K562 (cell line): ENCODE measurements around the gene PCSK2. TPM values are rescaled to one million over a fixed set of nuclear protein-coding genes. Genes with fewer than 3 reads are reported as not detected.

Experiments
- ATAC-seq: fragments of 200-7000 bp; cut with Tn5 transposase; 3 replicates; pipeline ENCODE4 v1.9.1; 2020; ENCODE audit warnings: moderate library complexity
- BruUV-seq: library from RNA; stranded (reverse); fragments of 400-500 nt; replicated peaks from 2 replicates; lab custom pipeline; 2021; lab: Mats Ljungman, UMichigan
- CTCF ChIA-PET: fragments of 300-600 bp; formaldehyde crosslinking; extraction: SDS; loops from one replicate; lab custom pipeline; 2021; ENCODE audit warnings: low intra/inter-chr PET ratio; lab: Yijun Ruan, JAX
- POLR2A ChIA-PET: fragments of 300-600, 350-650 bp; sonication (Branson Sonifier 250); formaldehyde crosslinking; extraction: SDS; loops from one replicate; lab custom pipeline; 2021; ENCODE audit warnings: antibody characterized with exemption, inconsistent platforms; lab: Yijun Ruan, JAX
- DNase-seq, 4 experiments: peaks; one replicate each; pipeline versions ENCODE4 v3.0.0 to v3.0.0-alpha.2; 2011 to 2018; ENCODE audit warnings: low spot score in 3 of 4, mixed read lengths in 3 of 4; ENCODE audit errors: extremely low read depth in 1 of 4
- FAIRE-seq: peaks from 2 replicates; lab custom pipeline; 2011; peaks lifted over from hg19 to GRCh38; lab: Jason Lieb, UNC
- H2AFZ ChIP-seq: 2 replicates; pipeline ENCODE4 v1.6.0; 2011; ENCODE audit warnings: low read depth, low read length, control low read depth, inconsistent platforms
- H3K27ac ChIP-seq: fragments of 200-600 bp; 3 replicates; pipeline ENCODE4 v1.8.0; 2011; ENCODE audit warnings: low read depth, mild to moderate bottlenecking, control low read depth, inconsistent platforms, low read length, moderate library complexity, mixed read lengths; ENCODE audit errors: extremely low read depth
- H3K27me3 ChIP-seq, 2 experiments: fragments of 300-600 bp in 1 of 2; 2 replicates in 1 of 2; 3 replicates in 1 of 2; pipeline versions ENCODE4 v1.6.0 to v1.8.0; 2011; ENCODE audit warnings: inconsistent platforms in 2 of 2, low read length in 2 of 2, mild to moderate bottlenecking in 1 of 2, mixed read lengths in 1 of 2, moderate library complexity in 1 of 2; ENCODE audit not compliant: control insufficient read depth in 2 of 2, insufficient read depth in 2 of 2
- H3K36me3 ChIP-seq: fragments of 300-600 bp; 3 replicates; pipeline ENCODE4 v1.8.0; 2011; ENCODE audit warnings: mild to moderate bottlenecking, low read length, inconsistent platforms; ENCODE audit not compliant: control insufficient read depth, insufficient read depth
- H3K4me1 ChIP-seq, 2 experiments: fragments of 200-600 bp in 1 of 2; replicated peaks in 1 of 2; 2 replicates in 1 of 2; 3 replicates in 1 of 2; pipeline versions ENCODE4 v1.5.1 to v1.8.0; 2011; ENCODE audit warnings: inconsistent platforms in 2 of 2, low read length in 2 of 2, mild to moderate bottlenecking in 1 of 2, mixed read lengths in 1 of 2, moderate library complexity in 1 of 2; ENCODE audit not compliant: control insufficient read depth in 2 of 2, insufficient read depth in 2 of 2
- H3K4me2 ChIP-seq: 2 replicates; pipeline ENCODE4 v1.6.1; 2011; ENCODE audit warnings: low read length, control low read depth, inconsistent platforms, mixed read lengths; ENCODE audit not compliant: insufficient read depth
- H3K4me3 ChIP-seq: fragments of 200-600 bp; sonication (generic), shearing (Covaris generic); 2 replicates; pipeline ENCODE4 v1.5.1; 2016; ENCODE audit warnings: control low read depth, inconsistent platforms
- H3K79me2 ChIP-seq: fragments of 200-600 bp; 3 replicates; pipeline ENCODE4 v1.8.0; 2011; ENCODE audit warnings: low read length, inconsistent platforms; ENCODE audit not compliant: control insufficient read depth, insufficient read depth
- H3K9ac ChIP-seq, 2 experiments: 2 replicates each; pipeline versions ENCODE4 v1.6.0 to v1.6.1; 2011; ENCODE audit warnings: low read depth in 2 of 2, low read length in 2 of 2, control low read depth in 1 of 2, inconsistent platforms in 1 of 2, mild to moderate bottlenecking in 1 of 2, mixed read lengths in 1 of 2; ENCODE audit not compliant: insufficient read depth in 1 of 2
- H3K9me1 ChIP-seq: one replicate; pipeline ENCODE4 v1.6.0; 2011; ENCODE audit warnings: inconsistent platforms, mild to moderate bottlenecking, low read length, moderate library complexity; ENCODE audit not compliant: control insufficient read depth, insufficient read depth
- H3K9me3 ChIP-seq: replicated peaks from 2 replicates; pipeline ENCODE4 v1.5.1; 2011; ENCODE audit warnings: low read depth, low read length, inconsistent platforms; ENCODE audit not compliant: control insufficient read depth, insufficient read depth
- H4K20me1 ChIP-seq: replicated peaks from 2 replicates; pipeline ENCODE4 v1.6.1; 2011; ENCODE audit warnings: low read length, inconsistent platforms, mixed read lengths; ENCODE audit not compliant: control insufficient read depth, insufficient read depth
- CCAR2 ChIP-seq: fragments of 200-400 bp; formaldehyde crosslinking; IDR thresholded peaks from 2 replicates; pipeline ENCODE4 v1.6.1; 2017; ENCODE audit warnings: mild to moderate bottlenecking, low read depth, low read length
- FOS ChIP-seq: IDR thresholded peaks from 3 replicates; pipeline ENCODE4 v1.6.1; 2011; ENCODE audit not compliant: insufficient read length; ENCODE audit errors: extremely low read depth
- GABPB2 ChIP-seq: fragments of 250-450 bp; sonication (Bioruptor Pico); conservative IDR thresholded peaks from 2 replicates; pipeline ENCODE4 v1.5.1; 2021; ENCODE audit warnings: mild to moderate bottlenecking
- HCFC1 ChIP-seq: IDR thresholded peaks from 2 replicates; pipeline ENCODE4 v1.6.1; 2012; ENCODE audit warnings: low read depth, low read length, improper control_type of control experiment
- HDAC8 ChIP-seq: fragments of 450-650 bp; IDR thresholded peaks from 2 replicates; pipeline ENCODE4 v1.6.1; 2016; ENCODE audit warnings: mild to moderate bottlenecking, missing genetic modification characterization, moderate library complexity, missing compliant biosample characterization
- MCM5 ChIP-seq: fragments of 450-650 bp; IDR thresholded peaks from 2 replicates; pipeline ENCODE4 v1.6.1; 2016; ENCODE audit warnings: low read depth
- NFIC ChIP-seq: fragments of 450-650 bp; IDR thresholded peaks from 2 replicates; pipeline ENCODE4 v1.6.1; 2017; ENCODE audit warnings: mild to moderate bottlenecking, inconsistent platforms
- NR3C1 ChIP-seq: sonication (generic); formaldehyde crosslinking; IDR thresholded peaks from 2 replicates; pipeline ENCODE4 v1.8.1; 2022; ENCODE audit warnings: missing genetic modification reagents
- POLR2A ChIP-seq: fragments of 450-650 bp; conservative IDR thresholded peaks from 2 replicates; pipeline ENCODE4 v1.6.1; 2016
- TAF1 ChIP-seq: IDR thresholded peaks from 2 replicates; pipeline ENCODE4 v1.6.1; 2011; ENCODE audit warnings: mild to moderate bottlenecking, low read length, moderate library complexity; ENCODE audit not compliant: insufficient read depth, control insufficient read depth, severe bottlenecking; ENCODE audit errors: extremely low read depth
- ZNF134 ChIP-seq: fragments of 250-450 bp; sonication (Bioruptor Pico); conservative IDR thresholded peaks from 2 replicates; pipeline ENCODE4 v1.4.0; 2020
- ZNF146 ChIP-seq: IDR thresholded peaks from one replicate; pipeline ENCODE4 v1.6.1; 2018; ENCODE audit warnings: missing compliant biosample characterization; ENCODE audit not compliant: unreplicated experiment
- ZNF316 ChIP-seq: fragments of 450-650 bp; IDR thresholded peaks from 2 replicates; pipeline ENCODE4 v1.6.1; 2016
- ZNF445 ChIP-seq: fragments of 250-450 bp; sonication (Bioruptor Pico); IDR thresholded peaks from 2 replicates; pipeline ENCODE4 v1.4.0; 2020; ENCODE audit warnings: low read depth, mild to moderate bottlenecking, moderate library complexity
- ZNF76 ChIP-seq: fragments of 250-450 bp; sonication (Bioruptor Pico); IDR thresholded peaks from 2 replicates; pipeline ENCODE4 v1.4.0; 2020; ENCODE audit warnings: mild to moderate bottlenecking, moderate library complexity, borderline replicate concordance
- WGBS: fragments of 100-300 bp; shearing (Covaris generic); methylation state at CpG from one replicate; pipeline ENCODE4 v1.1.6; 2016; ENCODE audit warnings: low coverage, mixed read lengths; ENCODE audit not compliant: insufficient coverage; ENCODE audit errors: missing lambda C conversion rate; 5-methylcytosine and 5-hydroxymethylcytosine counted together
- in situ Hi-C: fragments of 300-500 bp; cut with MboI; formaldehyde crosslinking; loops from 4 replicates; pipeline ENCODE4 v1.15.0; 2018; ENCODE audit warnings: inconsistent platforms, mixed read lengths
- intact Hi-C: fragments of 100-400 bp; cut with micrococcal nuclease; formaldehyde crosslinking; loops from 2 replicates; pipeline ENCODE4 v1.14.2; 2022
- polyA plus RNA-seq, 8 experiments: library from polyadenylated mRNA; depleted of rRNA in 4 of 8; stranded (reverse) in 5 of 8; unstranded in 3 of 8; fragments of >200 nt; fragmentation: Nextera tagmentation in 2 of 8; fragmentation: Illumina TruSeq in 1 of 8; extraction: Ambion mirVana in 2 of 8; extraction: Trizol in 1 of 8; gene quantifications; 2 replicates each; pipeline versions ENCODE4 v1.2.1 to v1.2.3, GENCODE V29; 2011 to 2014; ENCODE audit warnings: inconsistent platforms in 1 of 8, missing spikeins in 1 of 8
- total RNA-seq, 7 experiments: library from RNA; depleted of rRNA in 6 of 7; stranded (reverse); fragments of >200 nt in 6 of 7; fragmentation: Illumina TruSeq in 2 of 7; extraction: Trizol in 2 of 7; gene quantifications; 2 replicates each; pipeline versions ENCODE4 v1.2.1 to v1.2.3, GENCODE V29; 2011 to 2021; ENCODE audit warnings: low replicate concordance in 1 of 7
- TF ChIP-seq, protein P1 (sequence below): fragments of 250-450 bp; sonication (Bioruptor Pico); IDR thresholded peaks from 2 replicates; pipeline ENCODE4 v1.8.0; 2021; ENCODE audit warnings: borderline replicate concordance, mild to moderate bottlenecking, moderate library complexity; ENCODE audit not compliant: poor library complexity, severe bottlenecking
- TF ChIP-seq, protein P2 (sequence below): fragments of 250-450 bp; sonication (Bioruptor Pico); IDR thresholded peaks from 2 replicates; pipeline ENCODE4 v1.5.0; 2021; ENCODE audit warnings: mild to moderate bottlenecking, borderline replicate concordance
- TF ChIP-seq, protein P3 (sequence below): sonication (generic); formaldehyde crosslinking; IDR thresholded peaks from 2 replicates; pipeline ENCODE4 v1.8.1; 2023; ENCODE audit warnings: mild to moderate bottlenecking, missing genetic modification reagents

The PCSK2 gene
- total and polyA plus RNA-seq, 9 of the 15 experiments (the other 6 are each of a cell fraction or from before 2014, with no cell fraction given) = 0.04 to 0.07 (median 0.05) TPM; not detected in 6

DNA sequence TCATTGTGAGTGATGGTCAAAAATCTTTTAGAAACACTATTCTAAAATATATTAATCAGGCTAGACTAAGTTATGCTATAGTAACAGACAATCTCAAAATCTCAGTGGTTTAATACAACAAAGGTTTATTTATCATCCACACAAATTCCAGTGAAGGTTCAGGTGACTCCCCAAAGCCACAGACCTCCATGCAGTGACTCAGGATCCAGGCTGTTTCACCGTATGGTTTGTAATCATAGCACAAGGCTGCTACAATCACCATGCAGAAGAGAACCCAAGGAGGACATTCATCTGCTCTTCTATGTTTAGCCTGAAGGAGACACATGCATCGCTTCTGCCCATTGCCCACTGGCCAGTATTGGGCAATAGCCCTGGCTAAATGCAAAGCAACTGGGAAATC, 258.2 kb downstream of the PCSK2 start:
- no peak for FAIRE-seq
- H3K9ac ChIP-seq = no peak overlapping the region
- no peak for ATAC-seq
- WGBS = 0% methylated on average over 2 of the region's 2 CpGs
- no peak overlapping the region for H3K4me3 ChIP-seq
- no TSS peak for BruUV-seq
- H3K9me1 ChIP-seq = no peaks in the 10 kb centered on the region
- no peaks in the 10 kb centered on the region for H3K79me2 ChIP-seq
- no peaks in the 10 kb centered on the region for H3K36me3 ChIP-seq
- ChIA-PET POLR2A (no interaction called here), CTCF (no interaction called here)
- no peak overlapping the region for H3K27ac ChIP-seq
- H3K4me1 ChIP-seq = no peaks in the 10 kb centered on the region
- H3K4me2 ChIP-seq = no peak overlapping the region
- DNase-seq = no peak
- H4K20me1 ChIP-seq = no peaks in the 10 kb centered on the region
- H3K9me3 ChIP-seq = no peaks in the 10 kb centered on the region
- intact Hi-C loops (no loop called here), in situ Hi-C loops (no loop called here)
- H3K27me3 ChIP-seq = peaks cover 5 to 29% of the 10 kb centered on the region in 2 experiments; a peak in 4 of 5 replicates
- TF ChIP-seq CCAR2 (no peak), MCM5 (no peak), ZNF146 (CRISPR knock-in tag) (no peak), NR3C1 (no peak), ZNF316 (no peak), HCFC1 (no peak), ZNF76 (CRISPR knock-in tag) (no peak), FOS (no peak), HDAC8 (tag) (no peak), NFIC (no peak), ZNF134 (CRISPR knock-in tag) (no peak), GABPB2 (CRISPR knock-in tag) (no peak), ZNF445 (CRISPR knock-in tag) (no peak), POLR2A (no peak), TAF1 (no peak)
- TF ChIP-seq, protein P1, sequence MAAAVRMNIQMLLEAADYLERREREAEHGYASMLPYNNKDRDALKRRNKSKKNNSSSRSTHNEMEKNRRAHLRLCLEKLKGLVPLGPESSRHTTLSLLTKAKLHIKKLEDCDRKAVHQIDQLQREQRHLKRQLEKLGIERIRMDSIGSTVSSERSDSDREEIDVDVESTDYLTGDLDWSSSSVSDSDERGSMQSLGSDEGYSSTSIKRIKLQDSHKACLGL (CRISPR knock-in tag) = no peak
- TF ChIP-seq, protein P2, sequence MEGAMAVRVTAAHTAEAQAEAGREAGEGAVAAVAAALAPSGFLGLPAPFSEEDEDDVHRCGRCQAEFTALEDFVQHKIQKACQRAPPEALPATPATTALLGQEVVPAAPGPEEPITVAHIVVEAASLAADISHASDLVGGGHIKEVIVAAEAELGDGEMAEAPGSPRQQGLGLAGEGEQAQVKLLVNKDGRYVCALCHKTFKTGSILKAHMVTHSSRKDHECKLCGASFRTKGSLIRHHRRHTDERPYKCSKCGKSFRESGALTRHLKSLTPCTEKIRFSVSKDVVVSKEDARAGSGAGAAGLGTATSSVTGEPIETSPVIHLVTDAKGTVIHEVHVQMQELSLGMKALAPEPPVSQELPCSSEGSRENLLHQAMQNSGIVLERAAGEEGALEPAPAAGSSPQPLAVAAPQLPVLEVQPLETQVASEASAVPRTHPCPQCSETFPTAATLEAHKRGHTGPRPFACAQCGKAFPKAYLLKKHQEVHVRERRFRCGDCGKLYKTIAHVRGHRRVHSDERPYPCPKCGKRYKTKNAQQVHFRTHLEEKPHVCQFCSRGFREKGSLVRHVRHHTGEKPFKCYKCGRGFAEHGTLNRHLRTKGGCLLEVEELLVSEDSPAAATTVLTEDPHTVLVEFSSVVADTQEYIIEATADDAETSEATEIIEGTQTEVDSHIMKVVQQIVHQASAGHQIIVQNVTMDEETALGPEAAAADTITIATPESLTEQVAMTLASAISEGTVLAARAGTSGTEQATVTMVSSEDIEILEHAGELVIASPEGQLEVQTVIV (CRISPR knock-in tag) = no peak
- TF ChIP-seq, protein P3, sequence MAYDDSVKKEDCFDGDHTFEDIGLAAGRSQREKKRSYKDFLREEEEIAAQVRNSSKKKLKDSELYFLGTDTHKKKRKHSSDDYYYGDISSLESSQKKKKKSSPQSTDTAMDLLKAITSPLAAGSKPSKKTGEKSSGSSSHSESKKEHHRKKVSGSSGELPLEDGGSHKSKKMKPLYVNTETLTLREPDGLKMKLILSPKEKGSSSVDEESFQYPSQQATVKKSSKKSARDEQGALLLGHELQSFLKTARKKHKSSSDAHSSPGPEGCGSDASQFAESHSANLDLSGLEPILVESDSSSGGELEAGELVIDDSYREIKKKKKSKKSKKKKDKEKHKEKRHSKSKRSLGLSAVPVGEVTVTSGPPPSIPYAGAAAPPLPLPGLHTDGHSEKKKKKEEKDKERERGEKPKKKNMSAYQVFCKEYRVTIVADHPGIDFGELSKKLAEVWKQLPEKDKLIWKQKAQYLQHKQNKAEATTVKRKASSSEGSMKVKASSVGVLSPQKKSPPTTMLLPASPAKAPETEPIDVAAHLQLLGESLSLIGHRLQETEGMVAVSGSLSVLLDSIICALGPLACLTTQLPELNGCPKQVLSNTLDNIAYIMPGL (CRISPR knock-in tag) = no peak
- no peak overlapping the region for H2AFZ ChIP-seq
